ENCODE measurements around the gene PRKD3.

Gene PRKD3

DNA sequence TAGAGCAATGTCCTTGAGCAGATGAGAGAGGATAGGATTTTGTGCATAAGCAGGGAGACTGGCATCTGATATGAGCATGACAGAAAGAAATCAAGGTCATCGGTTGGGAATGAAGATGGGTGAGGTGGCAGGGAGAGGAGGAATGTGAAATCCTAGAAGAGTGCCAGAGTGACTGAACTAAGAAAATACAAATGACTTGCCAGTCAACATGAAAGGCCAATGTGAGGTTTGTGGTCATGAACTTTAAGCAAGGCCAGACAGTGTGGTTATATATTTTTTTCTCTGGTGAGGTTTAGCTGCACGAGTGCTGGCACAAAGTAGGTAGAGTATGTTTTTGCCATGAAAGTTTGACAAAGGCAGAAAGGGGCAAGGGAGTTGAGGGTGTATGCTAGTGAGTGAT is 41.0 kb upstream of the PRKD3 start:
- in situ Hi-C loops (cut with MboI; ENCODE audit: low pct_unique_long_range_greater_than_20kb, low sequenced_read_pairs, unreplicated experiment), result no loop called here
- DNase-seq (ENCODE audit: low spot score), result no peak
- TF ChIP-seq, protein P1, sequence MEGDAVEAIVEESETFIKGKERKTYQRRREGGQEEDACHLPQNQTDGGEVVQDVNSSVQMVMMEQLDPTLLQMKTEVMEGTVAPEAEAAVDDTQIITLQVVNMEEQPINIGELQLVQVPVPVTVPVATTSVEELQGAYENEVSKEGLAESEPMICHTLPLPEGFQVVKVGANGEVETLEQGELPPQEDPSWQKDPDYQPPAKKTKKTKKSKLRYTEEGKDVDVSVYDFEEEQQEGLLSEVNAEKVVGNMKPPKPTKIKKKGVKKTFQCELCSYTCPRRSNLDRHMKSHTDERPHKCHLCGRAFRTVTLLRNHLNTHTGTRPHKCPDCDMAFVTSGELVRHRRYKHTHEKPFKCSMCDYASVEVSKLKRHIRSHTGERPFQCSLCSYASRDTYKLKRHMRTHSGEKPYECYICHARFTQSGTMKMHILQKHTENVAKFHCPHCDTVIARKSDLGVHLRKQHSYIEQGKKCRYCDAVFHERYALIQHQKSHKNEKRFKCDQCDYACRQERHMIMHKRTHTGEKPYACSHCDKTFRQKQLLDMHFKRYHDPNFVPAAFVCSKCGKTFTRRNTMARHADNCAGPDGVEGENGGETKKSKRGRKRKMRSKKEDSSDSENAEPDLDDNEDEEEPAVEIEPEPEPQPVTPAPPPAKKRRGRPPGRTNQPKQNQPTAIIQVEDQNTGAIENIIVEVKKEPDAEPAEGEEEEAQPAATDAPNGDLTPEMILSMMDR (IDR thresholded peaks at IDR 0.05; ENCODE audit: extremely low read depth, insufficient read depth, missing control alignments), result no peak

DNA sequence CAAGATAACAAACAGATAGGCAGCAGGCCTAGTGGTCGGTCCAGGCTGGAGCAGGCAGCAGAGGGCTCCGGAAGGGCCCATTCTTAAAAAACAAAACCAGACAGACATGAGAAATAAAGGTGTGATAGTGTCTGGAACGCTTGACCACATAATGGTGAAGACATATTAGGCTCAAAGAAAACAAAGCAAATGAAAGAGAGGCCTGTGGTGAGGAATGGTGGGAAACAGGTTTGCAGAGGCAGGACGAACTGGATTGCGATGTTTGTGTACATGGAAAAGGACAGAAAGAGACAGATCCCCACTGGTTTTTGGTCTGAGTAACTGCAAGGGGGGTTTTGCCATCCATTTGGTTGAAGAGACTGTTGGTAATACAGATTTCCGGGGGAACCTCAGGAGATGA is 39.7 kb upstream of the PRKD3 start:
- in situ Hi-C loops (cut with MboI; ENCODE audit: low pct_unique_long_range_greater_than_20kb, low sequenced_read_pairs, unreplicated experiment), result no loop called here
- DNase-seq (ENCODE audit: low spot score), result no peak
- TF ChIP-seq, protein P1 (IDR thresholded peaks at IDR 0.05; ENCODE audit: extremely low read depth, insufficient read depth, missing control alignments), result no peak

DNA sequence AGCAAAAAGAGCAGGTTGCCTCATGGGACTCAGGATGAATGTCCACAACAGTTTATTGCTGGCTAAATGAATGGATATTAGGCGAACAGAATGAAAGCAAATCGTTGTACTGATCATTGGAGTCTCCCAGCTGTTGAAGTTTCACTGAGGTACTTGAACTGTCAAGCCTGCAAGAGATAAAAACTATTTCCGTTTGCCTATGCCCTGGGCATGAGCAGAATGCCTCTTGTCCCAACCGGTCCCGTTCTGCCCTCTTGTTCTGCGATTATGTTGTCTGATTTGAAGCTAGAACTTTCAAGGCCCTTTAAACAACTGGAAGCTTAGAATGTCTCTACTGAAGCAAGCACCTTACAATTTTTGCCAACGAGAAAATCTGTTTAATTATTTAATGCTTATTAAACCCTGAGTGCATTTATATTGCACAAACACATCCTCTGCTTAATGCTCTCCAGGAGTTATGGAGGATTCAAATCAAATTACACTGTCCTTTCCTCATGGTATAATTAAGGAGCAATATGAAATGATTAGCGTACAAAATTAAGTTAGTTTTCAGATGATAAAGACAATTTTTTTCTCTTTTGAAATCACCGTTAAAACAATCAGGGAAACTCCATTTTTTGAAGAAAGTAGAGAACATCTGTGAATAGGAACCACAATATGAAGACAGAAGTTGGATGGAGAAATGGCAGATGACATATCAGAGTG is 37.5 kb upstream of the PRKD3 start:
- TF ChIP-seq, protein P1 (IDR thresholded peaks at IDR 0.05; ENCODE audit: extremely low read depth, insufficient read depth, missing control alignments), result no peak
- DNase-seq (ENCODE audit: low spot score), result no peak
- in situ Hi-C loops (cut with MboI; ENCODE audit: low pct_unique_long_range_greater_than_20kb, low sequenced_read_pairs, unreplicated experiment), result no loop called here

DNA sequence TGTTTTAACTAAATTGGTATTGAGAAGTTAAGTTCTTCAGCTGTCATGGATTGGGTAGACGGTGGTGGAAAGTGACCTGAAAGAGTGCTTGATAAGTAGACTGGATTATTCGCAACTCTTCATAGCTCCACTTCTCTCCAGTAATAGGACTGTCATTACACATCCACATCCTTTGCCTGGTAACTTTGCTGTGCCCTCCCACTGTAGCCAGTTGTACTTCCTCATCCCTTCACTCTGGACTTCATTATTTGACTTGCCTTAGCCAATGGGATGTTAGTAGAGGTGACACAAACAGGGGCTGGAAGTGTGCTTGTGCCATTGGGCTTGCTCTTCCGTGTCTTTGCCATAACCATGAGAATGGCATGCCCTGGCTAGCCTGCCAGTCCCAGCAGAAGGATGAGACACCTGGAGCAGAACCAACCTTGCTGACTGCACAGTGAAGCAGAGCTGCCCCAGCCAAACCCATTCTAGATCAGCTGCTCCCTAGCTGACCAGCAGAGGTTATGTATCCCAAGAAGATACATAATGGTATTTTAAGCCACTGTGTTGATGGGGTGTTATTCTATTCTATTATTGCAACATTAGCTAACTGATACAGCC is 36.7 kb upstream of the PRKD3 start:
- no peak for DNase-seq (ENCODE audit: low spot score)
- in situ Hi-C loops (cut with MboI; ENCODE audit: low pct_unique_long_range_greater_than_20kb, low sequenced_read_pairs, unreplicated experiment), result no loop called here
- TF ChIP-seq, protein P1 (IDR thresholded peaks at IDR 0.05; ENCODE audit: extremely low read depth, insufficient read depth, missing control alignments), result no peak

DNA sequence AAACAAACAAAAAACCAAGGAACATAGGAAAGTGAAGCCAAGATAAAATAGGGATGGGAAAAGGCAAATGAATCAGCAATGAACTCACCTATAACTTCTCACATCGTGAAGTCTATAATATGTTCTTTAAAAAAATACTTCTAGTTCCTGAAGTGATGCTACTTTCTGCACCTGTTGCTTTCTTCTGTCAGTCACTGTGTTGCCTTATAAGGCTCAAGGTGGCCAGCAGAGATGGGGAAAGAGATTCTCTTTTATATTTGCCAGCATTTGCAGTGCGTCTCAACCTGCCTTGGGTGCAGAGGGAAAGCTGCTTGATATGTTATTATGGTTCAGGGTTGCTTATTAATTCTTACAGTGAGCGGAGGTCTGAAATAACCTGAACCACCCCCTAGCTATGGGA is 33.8 kb upstream of the PRKD3 start:
- TF ChIP-seq, protein P1 (IDR thresholded peaks at IDR 0.05; ENCODE audit: extremely low read depth, insufficient read depth, missing control alignments), result no peak
- in situ Hi-C loops (cut with MboI; ENCODE audit: low pct_unique_long_range_greater_than_20kb, low sequenced_read_pairs, unreplicated experiment), result no loop called here
- DNase-seq (ENCODE audit: low spot score), result no peak

- DNase-seq (ENCODE audit: low spot score), result no peak
- in situ Hi-C loops (cut with MboI; ENCODE audit: low pct_unique_long_range_greater_than_20kb, low sequenced_read_pairs, unreplicated experiment), result no loop called here
- TF ChIP-seq, protein P1 (IDR thresholded peaks at IDR 0.05; ENCODE audit: extremely low read depth, insufficient read depth, missing control alignments), result no peak
Observed at GRCh38 chr2:37357530-37357929, 32.9 kb upstream of the PRKD3 start.
